ENCODE results near the gene OGFOD3.
"Not testable (repeated sequence)": the region's sequence is repeated elsewhere in the genome, so short reads cannot be mapped to it uniquely, and the experiment has no call there.

The OGFOD3 gene

GRCh38 chr17:82370471-82371332 is 47.7 kb downstream of the OGFOD3 start:
- H3K27ac ChIP-seq: no peak overlapping the region
- TF ChIP-seq ZFX (IDR thresholded peaks at IDR 0.05; ENCODE audit: borderline replicate concordance): no peak
- TF ChIP-seq, protein P1, sequence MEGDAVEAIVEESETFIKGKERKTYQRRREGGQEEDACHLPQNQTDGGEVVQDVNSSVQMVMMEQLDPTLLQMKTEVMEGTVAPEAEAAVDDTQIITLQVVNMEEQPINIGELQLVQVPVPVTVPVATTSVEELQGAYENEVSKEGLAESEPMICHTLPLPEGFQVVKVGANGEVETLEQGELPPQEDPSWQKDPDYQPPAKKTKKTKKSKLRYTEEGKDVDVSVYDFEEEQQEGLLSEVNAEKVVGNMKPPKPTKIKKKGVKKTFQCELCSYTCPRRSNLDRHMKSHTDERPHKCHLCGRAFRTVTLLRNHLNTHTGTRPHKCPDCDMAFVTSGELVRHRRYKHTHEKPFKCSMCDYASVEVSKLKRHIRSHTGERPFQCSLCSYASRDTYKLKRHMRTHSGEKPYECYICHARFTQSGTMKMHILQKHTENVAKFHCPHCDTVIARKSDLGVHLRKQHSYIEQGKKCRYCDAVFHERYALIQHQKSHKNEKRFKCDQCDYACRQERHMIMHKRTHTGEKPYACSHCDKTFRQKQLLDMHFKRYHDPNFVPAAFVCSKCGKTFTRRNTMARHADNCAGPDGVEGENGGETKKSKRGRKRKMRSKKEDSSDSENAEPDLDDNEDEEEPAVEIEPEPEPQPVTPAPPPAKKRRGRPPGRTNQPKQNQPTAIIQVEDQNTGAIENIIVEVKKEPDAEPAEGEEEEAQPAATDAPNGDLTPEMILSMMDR (IDR thresholded peaks at IDR 0.05): no peak

GRCh38 chr17:82369211-82369610 is 49.2 kb downstream of the OGFOD3 start:
- no peak for TF ChIP-seq ZFX (IDR thresholded peaks at IDR 0.05; ENCODE audit: borderline replicate concordance)
- TF ChIP-seq, protein P1 (IDR thresholded peaks at IDR 0.05): no peak
- H3K27ac ChIP-seq: no peak overlapping the region

GRCh38 chr17:82367724-82368524 is 50.5 kb downstream of the OGFOD3 start:
- TF ChIP-seq, protein P1 (IDR thresholded peaks at IDR 0.05): no peak
- no peak for TF ChIP-seq ZFX (IDR thresholded peaks at IDR 0.05; ENCODE audit: borderline replicate concordance)
- no peak overlapping the region for H3K27ac ChIP-seq

- no peak for TF ChIP-seq ZFX (IDR thresholded peaks at IDR 0.05; ENCODE audit: borderline replicate concordance)
- TF ChIP-seq, protein P1 (IDR thresholded peaks at IDR 0.05): no peak
- no peak overlapping the region for H3K27ac ChIP-seq
These were observed 51.6 kb downstream of the OGFOD3 start for GRCh38 chr17:82366749-82367148.

DNA sequence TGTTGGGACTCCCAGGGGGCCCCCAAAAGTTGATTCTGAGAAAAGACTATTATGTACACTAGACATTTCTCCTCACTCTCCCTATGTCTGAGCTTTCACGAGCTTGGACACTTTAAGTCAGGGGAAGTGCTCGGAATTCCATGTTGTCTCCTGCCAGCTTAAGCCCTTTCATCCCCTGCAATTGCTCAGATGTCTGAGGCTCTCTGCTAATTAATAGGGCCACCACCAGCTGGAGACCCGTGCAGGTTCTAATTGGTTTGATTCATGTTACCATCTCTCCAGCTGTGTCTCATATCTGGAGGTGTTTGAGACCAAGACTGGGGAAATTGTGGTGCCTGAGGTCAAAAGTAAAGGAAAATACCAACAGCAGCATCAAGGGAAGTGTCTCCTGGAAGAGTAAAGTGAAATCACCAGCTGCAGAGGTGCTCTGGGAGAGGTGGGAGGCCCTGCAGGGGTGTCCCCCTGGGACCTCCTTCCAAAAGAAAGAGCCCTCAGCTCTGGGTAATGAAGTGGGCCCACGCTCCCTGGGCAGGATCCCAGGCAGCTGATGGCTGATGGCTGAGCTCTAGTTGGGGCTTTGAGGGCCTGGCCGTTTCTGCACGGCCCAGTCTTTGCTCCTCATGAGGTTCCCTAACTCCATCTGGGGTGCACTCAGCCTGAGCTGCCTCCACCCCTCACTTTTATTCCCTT is 52.6 kb downstream of the OGFOD3 start:
- TF ChIP-seq, protein P1 (IDR thresholded peaks at IDR 0.05): no peak
- TF ChIP-seq ZFX (IDR thresholded peaks at IDR 0.05; ENCODE audit: borderline replicate concordance): no peak
- H3K27ac ChIP-seq: no peak overlapping the region

- TF ChIP-seq, protein P1 (IDR thresholded peaks at IDR 0.05): no peak
- no peak for TF ChIP-seq ZFX (IDR thresholded peaks at IDR 0.05; ENCODE audit: borderline replicate concordance)
- H3K27ac ChIP-seq: no peak overlapping the region
These were observed 56.3 kb downstream of the OGFOD3 start for GRCh38 chr17:82361885-82362633.

GRCh38 chr17:82359451-82360074 is 58.8 kb downstream of the OGFOD3 start:
- not testable (repeated sequence) for H3K27ac ChIP-seq

All from 22Rv1 (cell line).